AG04450 (cell line): ENCODE measurements around the gene ZNF280C. TPM values are rescaled to one million over a fixed set of nuclear protein-coding genes. Genes with fewer than 3 reads are reported as not detected.

Source experiments
- CTCF ChIA-PET: fragments of 300-600, 350-600 bp; formaldehyde crosslinking; extraction: SDS; loops from one replicate; lab custom pipeline; 2022; ENCODE audit warnings: antibody characterized with exemption, inconsistent platforms; lab: Charles Lee
- POLR2A ChIA-PET: fragments of 350-600 bp; formaldehyde crosslinking; extraction: SDS; loops from one replicate; lab custom pipeline; 2021; ENCODE audit warnings: antibody characterized with exemption, inconsistent platforms; lab: Yijun Ruan, JAX
- DNase-seq: peaks from one replicate; pipeline ENCODE4 v3.0.0-alpha.2; 2011; ENCODE audit warnings: low read depth, low spot score
- H3K27ac ChIP-seq: one replicate; pipeline ENCODE4 v1.5.1; 2012; ENCODE audit warnings: low read depth, low read length, control low read depth
- H3K27me3 ChIP-seq: one replicate; pipeline ENCODE4 v1.6.0; 2012; ENCODE audit warnings: low read length; ENCODE audit not compliant: control insufficient read depth, insufficient read depth
- H3K4me3 ChIP-seq: 2 replicates; pipeline ENCODE4 v1.5.1; 2011; ENCODE audit warnings: mild to moderate bottlenecking, low read depth, low read length, control low read depth
- H3K9me3 ChIP-seq: 2 replicates; pipeline ENCODE4 v1.5.1; 2012; ENCODE audit warnings: low read length; ENCODE audit not compliant: control insufficient read depth, insufficient read depth
- CTCF ChIP-seq: IDR thresholded peaks from 2 replicates; pipeline ENCODE4 v1.5.1; 2011; ENCODE audit warnings: low read depth, low read length, control low read depth, inconsistent platforms
- polyA plus RNA-seq: library from polyadenylated mRNA; depleted of rRNA; stranded (reverse); fragments of >200 nt; gene quantifications from 2 replicates; pipeline ENCODE4 v1.2.3, GENCODE V29; 2011

The ZNF280C gene
- polyA plus RNA-seq, 1 experiment: 9.9 TPM

GRCh38 chrX:130190801-130191200, 77.9 kb downstream of the ZNF280C start:
- TF ChIP-seq CTCF: no peak
- CTCF ChIA-PET: interaction anchor here (1.7 to 3.6 kb wide), 3 partner anchors 110 to 131 kb away, joined by 5 to 53 read pairs (median 15); no protein-coding TSS in a partner anchor

GRCh38 chrX:130186651-130187050, 82.0 kb downstream of the ZNF280C start:
- ChIA-PET POLR2A (no interaction called here), CTCF (interaction anchor here (0.5 to 0.8 kb wide), 2 partner anchors 107 to 143 kb away, joined by 3 read pairs; no protein-coding TSS in a partner anchor)
- DNase-seq: no peak
- H3K9me3 ChIP-seq: no peaks in the 10 kb centered on the region
- no peak overlapping the region for H3K4me3 ChIP-seq
- no peak for TF ChIP-seq CTCF
- H3K27me3 ChIP-seq: no peaks in the 10 kb centered on the region
- H3K27ac ChIP-seq: no peak overlapping the region

More at GRCh38 chrX:130190801-130191200, 77.9 kb downstream of the ZNF280C start:
- POLR2A ChIA-PET: no interaction called here
- Histone ChIP-seq H3K4me3 (no peak overlapping the region), H3K27ac (no peak overlapping the region), H3K9me3 (no peaks in the 10 kb centered on the region), H3K27me3 (no peaks in the 10 kb centered on the region)
- DNase-seq: no peak

- no peaks in the 10 kb centered on the region for H3K27me3 ChIP-seq
- H3K27ac ChIP-seq: no peak overlapping the region
- no peak for TF ChIP-seq CTCF
- CTCF ChIA-PET: no interaction called here
- POLR2A ChIA-PET: no interaction called here
- H3K9me3 ChIP-seq: no peaks in the 10 kb centered on the region
- no peak for DNase-seq
- no peak overlapping the region for H3K4me3 ChIP-seq
Measured at GRCh38 chrX:130184857-130185256, 83.8 kb downstream of the ZNF280C start.

- no peaks in the 10 kb centered on the region for H3K27me3 ChIP-seq
- ChIA-PET CTCF (no interaction called here), POLR2A (no interaction called here)
- no peaks in the 10 kb centered on the region for H3K9me3 ChIP-seq
- H3K27ac ChIP-seq: no peak overlapping the region
- no peak for DNase-seq
- no peak overlapping the region for H3K4me3 ChIP-seq
- TF ChIP-seq CTCF: no peak
Measured at GRCh38 chrX:130184168-130184567, 84.5 kb downstream of the ZNF280C start.

- TF ChIP-seq CTCF: no peak
- CTCF ChIA-PET: no interaction called here
- POLR2A ChIA-PET: no interaction called here
- Histone ChIP-seq H3K9me3 (no peaks in the 10 kb centered on the region), H3K4me3 (no peak overlapping the region), H3K27ac (no peak overlapping the region), H3K27me3 (no peaks in the 10 kb centered on the region)
- DNase-seq: no peak
Measured at GRCh38 chrX:130179579-130180215, 89.0 kb downstream of the ZNF280C start.
